ENCODE measurements around the gene NTNG2.

DNA sequence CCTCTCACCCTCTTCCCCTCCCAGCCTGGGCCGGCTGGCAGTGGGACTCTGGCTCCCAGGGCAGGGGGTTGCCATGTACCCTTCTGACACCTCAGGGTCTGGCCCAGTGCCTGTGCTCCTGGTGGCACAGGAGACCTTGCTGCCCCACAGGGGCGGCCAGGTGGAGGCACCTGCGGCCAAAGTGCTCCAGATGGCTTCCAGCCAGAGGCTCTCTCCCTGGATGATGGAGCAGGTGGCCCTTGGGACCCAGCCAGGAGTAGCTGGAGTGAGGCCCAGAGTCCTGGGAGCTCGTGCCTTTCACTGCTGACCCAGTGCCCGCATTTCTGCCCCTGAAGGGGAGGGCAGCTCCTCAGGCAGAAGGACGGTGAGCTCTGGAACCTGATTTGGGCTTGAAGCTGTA lies 87.3 kb downstream of the NTNG2 start:
- TF ChIP-seq, protein P1, sequence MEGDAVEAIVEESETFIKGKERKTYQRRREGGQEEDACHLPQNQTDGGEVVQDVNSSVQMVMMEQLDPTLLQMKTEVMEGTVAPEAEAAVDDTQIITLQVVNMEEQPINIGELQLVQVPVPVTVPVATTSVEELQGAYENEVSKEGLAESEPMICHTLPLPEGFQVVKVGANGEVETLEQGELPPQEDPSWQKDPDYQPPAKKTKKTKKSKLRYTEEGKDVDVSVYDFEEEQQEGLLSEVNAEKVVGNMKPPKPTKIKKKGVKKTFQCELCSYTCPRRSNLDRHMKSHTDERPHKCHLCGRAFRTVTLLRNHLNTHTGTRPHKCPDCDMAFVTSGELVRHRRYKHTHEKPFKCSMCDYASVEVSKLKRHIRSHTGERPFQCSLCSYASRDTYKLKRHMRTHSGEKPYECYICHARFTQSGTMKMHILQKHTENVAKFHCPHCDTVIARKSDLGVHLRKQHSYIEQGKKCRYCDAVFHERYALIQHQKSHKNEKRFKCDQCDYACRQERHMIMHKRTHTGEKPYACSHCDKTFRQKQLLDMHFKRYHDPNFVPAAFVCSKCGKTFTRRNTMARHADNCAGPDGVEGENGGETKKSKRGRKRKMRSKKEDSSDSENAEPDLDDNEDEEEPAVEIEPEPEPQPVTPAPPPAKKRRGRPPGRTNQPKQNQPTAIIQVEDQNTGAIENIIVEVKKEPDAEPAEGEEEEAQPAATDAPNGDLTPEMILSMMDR (IDR thresholded peaks at IDR 0.05; ENCODE audit: insufficient read depth, low read length, poor library complexity, severe bottlenecking): no peak
- no peak for TF ChIP-seq EZH2phosphoT487 (conservative IDR thresholded peaks at IDR 0.05; ENCODE audit: low read length)

All from SU-DHL-6 (cell line).